Small intestine (tissue), 7 donors: Measurements from ENCODE around the gene HRCT1. TPM values are rescaled to one million over a fixed set of nuclear protein-coding genes. Genes with fewer than 3 reads are reported as not detected.
"Not testable (repeated sequence)": the region's sequence is repeated elsewhere in the genome, so short reads cannot be mapped to it uniquely, and the experiment has no call there.

Source experiments
- DNase-seq, 2 donors: peaks; one replicate each; pipeline versions ENCODE4 v3.0.0 to v3.0.0-alpha.2; 2013
- FAIRE-seq: peaks from 2 replicates; lab custom pipeline; 2012; peaks lifted over from hg19 to GRCh38; lab: Jason Lieb, UNC
- H3K27ac ChIP-seq, 3 donors: one replicate each; pipeline ENCODE4 v1.5.1; 2013; ENCODE audit warnings: low read length in 2 of 3, mild to moderate bottlenecking in 2 of 3, control low read depth in 1 of 3, inconsistent platforms in 1 of 3, low read depth in 1 of 3, moderate library complexity in 1 of 3
- H3K27me3 ChIP-seq, 3 donors: one replicate each; pipeline ENCODE4 v1.6.1; 2013; ENCODE audit warnings: low read length in 3 of 3, inconsistent platforms in 1 of 3; ENCODE audit not compliant: control insufficient read depth in 3 of 3, insufficient read depth in 3 of 3
- H3K36me3 ChIP-seq, 3 donors: one replicate each; pipeline ENCODE4 v1.6.1; 2013; ENCODE audit warnings: low read length in 3 of 3, inconsistent platforms in 1 of 3, low read depth in 1 of 3, mild to moderate bottlenecking in 1 of 3, moderate library complexity in 1 of 3; ENCODE audit not compliant: control insufficient read depth in 3 of 3, insufficient read depth in 2 of 3
- H3K4me1 ChIP-seq, 3 donors: one replicate each; pipeline ENCODE4 v1.6.1; 2013; ENCODE audit warnings: low read length in 2 of 3, inconsistent platforms in 1 of 3, low read depth in 1 of 3, mild to moderate bottlenecking in 1 of 3, moderate library complexity in 1 of 3; ENCODE audit not compliant: control insufficient read depth in 3 of 3, insufficient read depth in 2 of 3
- H3K4me3 ChIP-seq, 3 donors: one replicate each; pipeline ENCODE4 v1.5.1; 2013; ENCODE audit warnings: low read length in 3 of 3, control low read depth in 1 of 3, inconsistent platforms in 1 of 3, low read depth in 1 of 3, mild to moderate bottlenecking in 1 of 3, moderate library complexity in 1 of 3
- H3K9me3 ChIP-seq, 2 donors: one replicate each; pipeline ENCODE4 v1.6.1; 2013; ENCODE audit warnings: low read depth in 1 of 2, low read length in 1 of 2; ENCODE audit not compliant: control insufficient read depth in 2 of 2, insufficient read depth in 1 of 2
- WGBS, 3 donors: extraction: QIAGEN DNeasy Blood & Tissue Kit; methylation state at CpG; one replicate each; pipeline ENCODE4 v1.1.7; 2013; 5-methylcytosine and 5-hydroxymethylcytosine counted together
- polyA plus RNA-seq, 4 donors: library from polyadenylated mRNA; stranded (reverse) in 3 of 4; unstranded in 1 of 4; fragments of 200-250 nt in 3 of 4; fragments of 120-200 nt in 1 of 4; gene quantifications; one replicate each; pipeline versions ENCODE4 v1.2.1 to v1.2.3, GENCODE V29; 2013
- donor health status: healthy with polysubstance abuse.
- donor health status: control.
- donor health status: control.
- donor health status: Bipolar disorder and iron deficiency.
- donor health status: healthy.

Gene HRCT1
- polyA plus RNA-seq, 4 donors = 1.8 to 17.8 (median 7.5) TPM

DNA sequence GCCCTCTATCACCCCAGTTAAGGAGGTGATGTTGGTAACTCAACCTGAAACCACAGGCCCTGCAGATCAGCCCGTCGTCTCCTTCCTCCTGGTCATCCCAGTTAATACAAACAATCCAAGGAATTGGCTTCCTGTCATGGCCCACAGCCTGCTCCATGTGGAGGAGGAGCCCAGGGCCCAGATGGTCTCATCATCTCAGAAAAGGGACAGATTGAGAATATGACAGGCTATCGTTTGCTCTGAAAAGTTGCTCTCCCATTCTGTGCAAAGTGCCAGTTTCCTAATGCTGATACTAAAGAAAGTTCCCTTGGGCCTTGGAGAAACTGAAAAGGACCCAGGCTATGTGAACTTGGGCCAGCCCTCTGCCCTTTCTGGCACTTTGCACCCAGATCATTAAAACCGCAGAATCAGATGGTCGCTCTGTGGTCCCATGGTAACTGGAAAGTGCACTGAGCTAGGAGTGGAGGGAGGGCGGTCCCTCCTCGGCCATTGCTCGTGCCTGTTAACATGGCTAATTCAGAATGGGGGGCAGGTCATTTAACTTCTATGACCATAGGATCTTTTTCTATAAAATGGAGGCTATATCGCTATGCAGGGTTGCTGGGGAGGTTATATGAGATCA is 2.6 kb downstream of the HRCT1 start:
- DNase-seq = peak; percentile 39 to 49
- no peak overlapping the region for H3K4me3 ChIP-seq

DNA sequence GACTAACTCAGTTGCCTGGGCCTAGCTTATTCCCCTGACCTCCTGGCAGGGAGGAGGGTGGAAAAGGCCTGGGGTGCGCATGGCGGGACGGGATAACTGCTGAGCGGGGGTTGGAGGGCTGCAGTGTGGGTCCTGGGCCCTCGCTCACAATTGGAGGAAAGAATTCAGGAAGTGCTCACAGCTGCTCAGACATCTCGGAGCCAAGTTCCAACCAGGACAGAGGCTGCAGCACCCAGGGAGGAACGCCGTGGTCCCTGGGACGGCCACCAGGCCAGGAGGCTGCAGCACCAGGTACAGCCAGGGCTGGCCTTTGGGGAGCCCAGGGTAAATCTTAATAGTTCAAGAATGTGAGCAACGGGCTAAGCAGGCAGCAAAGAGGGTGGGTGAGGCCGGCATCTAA is 3.3 kb downstream of the HRCT1 start, which contains the start of gene SPAAR:
SPAAR (plus strand) TSS at position 217 of the 400 bp plus-strand sequence. CDS start 974 bp downstream, outside the sequence.
- H3K36me3 ChIP-seq = peaks cover 0 to 2% (median 0%) of the 10 kb centered on the region in 3 donors
- H3K27me3 ChIP-seq = no peaks in the 10 kb centered on the region
- WGBS, 3 donors = 73 to 86% (median 81%) methylated on average over 10 to 11 of the region's 11 CpGs
- H3K4me3 ChIP-seq = no peak within 1 kb of the TSS
- DNase-seq (no peak), FAIRE-seq (no peak)
- peak within 1 kb of the TSS; percentile 85 to 97 (median 97) for H3K27ac ChIP-seq
- H3K4me1 ChIP-seq = peaks cover 23 to 62% (median 32%) of the 10 kb centered on the region in 3 donors
- no peaks in the 10 kb centered on the region for H3K9me3 ChIP-seq

More for the DNA sequence above, 2.6 kb downstream of the HRCT1 start:
- Histone ChIP-seq H3K4me1 (peaks cover 23 to 59% (median 32%) of the 10 kb centered on the region in 3 donors), H3K27me3 (no peaks in the 10 kb centered on the region), H3K36me3 (peaks cover 0 to 2% (median 0%) of the 10 kb centered on the region in 3 donors), H3K27ac (peak overlapping the region; percentile 85 to 97 (median 97)), H3K9me3 (no peaks in the 10 kb centered on the region)
- WGBS, 3 donors = 54 to 69% (median 56%) methylated on average over 9 of the region's 9 CpGs
- FAIRE-seq = no peak

DNA sequence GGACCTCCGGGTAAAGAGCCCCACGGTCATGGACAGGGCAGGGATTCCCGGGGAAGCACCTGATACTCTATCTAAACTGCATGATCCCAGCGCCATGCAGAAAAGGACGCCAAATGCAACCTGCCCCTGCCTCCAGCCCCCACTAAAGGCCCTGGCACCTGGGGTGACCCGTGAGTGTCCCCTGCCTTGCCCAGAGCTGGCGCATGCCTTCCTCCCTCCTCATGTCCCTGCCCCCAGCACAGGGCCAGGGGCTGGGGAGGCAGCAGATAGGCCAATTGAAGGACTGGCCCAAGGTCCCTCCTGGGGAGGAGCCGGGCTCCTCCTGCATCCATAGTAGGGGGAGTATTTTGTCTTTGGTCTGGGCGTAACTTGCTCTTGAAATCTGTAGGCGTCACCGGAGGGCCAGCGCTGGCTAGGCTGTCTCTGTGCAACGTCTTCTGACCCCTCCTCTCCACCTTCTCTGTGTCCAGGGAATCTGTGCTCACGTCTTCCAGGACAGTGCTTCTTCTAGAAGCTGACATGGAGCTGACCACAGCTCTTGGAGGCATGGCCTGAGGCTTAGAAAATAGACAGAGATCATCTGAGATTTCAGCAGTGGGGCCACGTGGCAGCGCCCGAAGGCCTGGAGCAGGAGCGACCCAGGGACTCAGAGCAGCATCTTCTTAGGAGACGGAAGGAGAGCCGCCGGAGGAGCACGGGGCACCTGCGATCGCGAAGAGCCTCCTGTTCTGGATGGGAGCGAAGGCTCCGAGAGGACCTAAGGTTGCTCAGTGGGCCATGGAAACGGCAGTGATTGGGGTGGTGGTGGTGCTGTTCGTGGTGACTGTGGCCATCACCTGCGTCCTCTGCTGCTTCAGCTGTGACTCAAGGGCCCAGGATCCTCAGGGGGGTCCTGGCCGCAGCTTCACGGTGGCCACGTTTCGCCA is 3.9 kb downstream of the HRCT1 start:
- DNase-seq (no peak), FAIRE-seq (no peak)
- no peaks in the 10 kb centered on the region for H3K9me3 ChIP-seq
- peak overlapping the region in 2 of 3 donors; percentile 97 for H3K27ac ChIP-seq
- H3K4me3 ChIP-seq = no peak overlapping the region
- 87 to 92% (median 90%) methylated on average over 33 to 34 of the region's 34 CpGs for WGBS, 3 donors
- peaks cover 0 to 2% (median 0%) of the 10 kb centered on the region in 3 donors for H3K36me3 ChIP-seq
- H3K27me3 ChIP-seq = no peaks in the 10 kb centered on the region
- H3K4me1 ChIP-seq = peaks cover 23 to 64% (median 32%) of the 10 kb centered on the region in 3 donors

DNA sequence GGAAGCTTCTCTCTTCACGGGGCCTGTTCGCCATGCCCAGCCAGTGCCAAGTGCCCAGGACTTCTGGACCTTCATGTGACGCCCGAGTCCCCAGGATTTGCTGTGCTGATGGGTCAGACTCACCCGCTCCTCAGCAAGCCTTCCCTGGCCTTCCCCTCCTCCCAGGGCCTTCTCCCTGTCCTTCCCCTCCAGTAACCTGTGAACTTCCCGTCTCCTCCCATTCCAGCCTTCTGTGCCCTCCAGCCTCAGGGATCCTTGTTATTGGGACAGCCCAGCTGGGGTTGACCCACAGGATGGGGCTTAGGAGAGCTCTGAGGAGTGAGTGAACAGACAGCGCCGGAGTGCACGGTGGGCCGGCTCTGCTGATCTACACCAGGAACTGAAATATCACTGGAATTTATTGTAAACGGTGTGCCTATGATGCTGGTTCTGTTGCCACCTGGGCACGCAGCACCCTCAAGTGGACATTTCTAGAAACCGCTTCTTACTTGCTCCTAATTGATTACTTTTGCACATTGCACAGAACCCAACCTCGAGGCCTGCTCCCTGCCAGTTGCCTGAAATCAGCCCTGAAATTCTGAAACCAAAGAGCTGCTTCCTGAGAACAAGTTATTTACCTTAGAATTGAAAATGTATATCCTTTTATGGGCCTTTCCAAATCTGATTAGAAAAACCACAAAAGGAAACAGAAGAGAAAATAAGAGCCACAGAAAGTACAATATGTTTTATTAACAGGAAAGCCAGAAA is 4.8 kb downstream of the HRCT1 start:
- H3K4me3 ChIP-seq = no peak overlapping the region
- peaks cover 23 to 64% (median 32%) of the 10 kb centered on the region in 3 donors for H3K4me1 ChIP-seq
- peak overlapping the region in 2 of 3 donors; percentile 97 for H3K27ac ChIP-seq
- DNase-seq (peak; percentile 69 to 84), FAIRE-seq (no peak)
- H3K27me3 ChIP-seq = no peaks in the 10 kb centered on the region
- H3K36me3 ChIP-seq = peaks cover 0 to 2% (median 0%) of the 10 kb centered on the region in 3 donors
- 39 to 49% (median 44%) methylated on average over 12 to 14 of the region's 14 CpGs for WGBS, 3 donors
- H3K9me3 ChIP-seq = no peaks in the 10 kb centered on the region

DNA sequence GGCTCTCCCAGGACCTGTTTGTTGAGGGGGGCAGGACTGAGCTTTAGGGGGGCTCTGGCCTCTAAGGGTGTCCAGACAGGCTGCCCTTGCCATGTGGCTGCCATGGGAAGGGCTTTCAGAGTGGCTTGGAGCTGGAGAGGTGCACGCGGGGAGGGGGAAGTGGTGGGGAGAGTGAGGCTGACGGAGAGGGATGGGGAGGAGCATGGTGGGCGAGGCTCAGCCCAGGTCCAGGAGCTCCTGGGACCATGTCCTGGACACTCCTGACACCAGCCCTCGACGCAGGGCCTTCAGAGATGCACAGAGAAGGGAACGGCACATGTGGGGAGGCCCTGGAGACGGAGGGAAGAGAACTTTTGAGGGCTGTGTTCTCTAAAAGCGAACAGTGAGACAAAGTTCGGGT is 5.7 kb downstream of the HRCT1 start:
- 83 to 86% (median 84%) methylated on average over 10 of the region's 10 CpGs for WGBS, 3 donors
- DNase-seq (no peak), FAIRE-seq (no peak)
- no peak overlapping the region for H3K4me3 ChIP-seq
- peaks cover 26 to 64% (median 28%) of the 10 kb centered on the region in 3 donors for H3K4me1 ChIP-seq
- peak overlapping the region in 1 of 3 donors; percentile 64 for H3K27ac ChIP-seq
- peaks cover 0 to 2% (median 0%) of the 10 kb centered on the region in 3 donors for H3K36me3 ChIP-seq
- H3K9me3 ChIP-seq = no peaks in the 10 kb centered on the region
- H3K27me3 ChIP-seq = no peaks in the 10 kb centered on the region

DNA sequence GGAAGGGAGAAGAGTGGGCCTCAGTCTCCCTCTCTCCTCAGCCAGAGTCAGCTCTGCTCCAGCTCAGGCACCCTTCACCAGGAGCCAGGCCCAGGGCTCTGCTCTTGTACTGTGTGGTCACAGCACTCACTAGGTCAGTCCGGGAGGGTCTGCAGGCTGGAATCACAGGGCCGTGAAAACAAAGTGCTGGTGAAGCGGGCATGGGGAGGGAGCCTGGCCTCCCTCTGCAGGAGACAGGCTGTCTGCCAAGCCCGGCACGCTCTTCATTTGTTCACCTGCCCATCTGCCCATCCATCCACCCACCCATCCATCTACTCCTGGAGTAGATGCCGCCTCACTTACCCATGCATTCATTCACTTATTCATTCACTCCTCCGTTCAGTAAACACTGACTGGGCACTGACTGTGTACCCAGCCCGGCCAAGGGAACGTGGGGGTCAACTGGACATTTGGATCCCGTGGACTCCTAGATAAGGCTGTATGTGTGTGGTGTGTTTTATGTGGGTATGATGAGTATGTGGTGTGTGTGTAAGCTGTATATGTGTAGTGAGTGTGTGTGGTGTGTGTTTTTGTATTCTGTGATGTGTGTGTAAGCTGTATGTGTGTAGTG is 6.9 kb downstream of the HRCT1 start:
- Histone ChIP-seq H3K27ac (no peak overlapping the region), H3K9me3 (no peaks in the 10 kb centered on the region), H3K4me3 (no peak overlapping the region), H3K4me1 (peaks cover 21 to 63% (median 21%) of the 10 kb centered on the region in 3 donors), H3K27me3 (no peaks in the 10 kb centered on the region), H3K36me3 (no peaks in the 10 kb centered on the region)
- WGBS, 3 donors = 79 to 86% (median 84%) methylated on average over 10 of the region's 10 CpGs
- DNase-seq (no peak), FAIRE-seq (no peak)

DNA sequence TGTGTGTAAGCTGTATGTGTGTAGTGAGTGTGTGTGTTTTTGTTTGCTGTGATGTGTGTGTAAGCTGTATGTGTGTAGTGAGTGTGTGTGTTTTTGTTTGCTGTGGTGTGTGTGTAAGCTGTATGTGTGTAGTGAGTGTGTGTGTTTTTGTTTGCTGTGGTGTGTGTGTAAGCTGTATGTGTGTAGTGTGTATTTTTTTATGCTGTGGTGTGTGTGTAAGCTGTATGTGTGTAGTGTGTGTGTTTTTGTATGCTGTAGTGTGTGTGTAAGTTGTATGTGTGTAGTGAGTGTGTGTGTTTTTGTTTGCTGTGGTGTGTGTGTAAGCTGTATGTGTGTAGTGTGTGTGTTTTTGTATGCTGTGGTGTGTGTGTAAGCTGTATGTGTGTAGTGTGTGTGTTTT is 7.4 kb downstream of the HRCT1 start:
- not testable (repeated sequence) for H3K36me3 ChIP-seq, DNase-seq, H3K27ac ChIP-seq, FAIRE-seq, H3K4me3 ChIP-seq, H3K27me3 ChIP-seq, H3K9me3 ChIP-seq
- H3K4me1 ChIP-seq = peaks cover 17 to 62% (median 19%) of the 10 kb centered on the region in 3 donors
